Ovary (tissue), 9 donors: ENCODE data around the gene STX1A. TPM values are rescaled to one million over a fixed set of nuclear protein-coding genes. Genes with fewer than 3 reads are reported as not detected.
"Not testable (repeated sequence)": the region's sequence is repeated elsewhere in the genome, so short reads cannot be mapped to it uniquely, and the experiment has no call there.

Source experiments
- DNase-seq, 5 donors: peaks; one replicate each; pipeline ENCODE4 v3.0.0-alpha.2; 2019 to 2020
- H3K27ac ChIP-seq, 2 donors: fragments of 200-600 bp; one replicate each; pipeline versions ENCODE4 v1.5.1 to v1.8.0; 2019 to 2022
- H3K27me3 ChIP-seq: fragments of 200-600 bp; one replicate; pipeline ENCODE4 v1.8.0; 2022
- H3K36me3 ChIP-seq: fragments of 200-600 bp; sonication (generic); one replicate; pipeline ENCODE4 v1.5.1; 2019
- H3K4me1 ChIP-seq: one replicate; pipeline ENCODE4 v1.8.1; 2013; ENCODE audit warnings: mild to moderate bottlenecking, moderate library complexity; ENCODE audit not compliant: insufficient read depth
- H3K4me3 ChIP-seq: fragments of 200-600 bp; sonication (generic); one replicate; pipeline ENCODE4 v1.5.1; 2017
- H3K9me3 ChIP-seq, 2 donors: fragments of 200-600 bp in 1 of 2; sonication (generic) in 1 of 2; one replicate each; pipeline versions ENCODE4 v1.5.1 to v1.8.1; 2013 to 2019; ENCODE audit warnings: mild to moderate bottlenecking in 1 of 2, moderate library complexity in 1 of 2
- CTCF ChIP-seq, 3 donors: fragments of 450-650 bp in 2 of 3; fragments of 200-600 bp in 1 of 3; IDR thresholded peaks; one replicate each; pipeline versions ENCODE4 v1.5.1 to v1.8.0; 2016 to 2022; ENCODE audit warnings: antibody characterized with exemption in 3 of 3, mild to moderate bottlenecking in 1 of 3
- EP300 ChIP-seq: sonication (generic); formaldehyde crosslinking; IDR thresholded peaks from one replicate; pipeline ENCODE4 v1.6.1; 2017; ENCODE audit warnings: antibody characterized with exemption
- POLR2A ChIP-seq: fragments of 450-650 bp; IDR thresholded peaks from one replicate; pipeline ENCODE4 v1.6.1; 2017; ENCODE audit warnings: antibody characterized with exemption, mild to moderate bottlenecking, moderate library complexity
- WGBS, 3 donors: extraction: QIAGEN DNeasy Blood & Tissue Kit in 1 of 3; methylation state at CpG; one replicate each; pipeline versions ENCODE4 v1.1.5 to v1.1.7; 2013 to 2017; 5-methylcytosine and 5-hydroxymethylcytosine counted together
- intact Hi-C, 4 donors: fragments of 100-400 bp; cut with DNase I; formaldehyde crosslinking; loops; one replicate each; pipeline versions ENCODE4 v1.11.0 to v1.15.1; 2022 to 2023
- polyA plus RNA-seq, 2 donors: library from polyadenylated mRNA; stranded (reverse); fragments of 200-250 nt in 1 of 2; fragments of 350-450 nt in 1 of 2; fragmentation: Illumina TruSeq in 1 of 2; extraction: RNeasy Lipid Tissue Mini Kit (QIAGEN cat#74804) in 1 of 2; gene quantifications; one replicate each; pipeline ENCODE4 v1.2.3, GENCODE V29; 2013 to 2014
- total RNA-seq, 7 donors: library from RNA; depleted of rRNA in 2 of 7; stranded (reverse); fragments of >200 nt in 2 of 7; fragmentation: NEBNext Ultra II Directional in 3 of 7; extraction: Animal tissue kit (Norgen Biotek cat#: 25700) in 3 of 7; gene quantifications; one replicate each; pipeline versions ENCODE4 v1.1.0 to v1.2.4, GENCODE V29; 2016 to 2023
- donor health status: DM: no; HTN: no; CAD: no; lungs with moderate emphysema.
- donor health status: DM: no; HTN: no; CAD: no.
- donor health status: Bipolar disorder and iron deficiency.
- donor health status: DM: yes; HTN: yes; CAD: no.
- donor health status: DM: no; HTN: no; CAD: no.
- donor health status: DM: yes; HTN: yes; CAD: no.

STX1A gene
- total and polyA plus RNA-seq, 9 donors, result 1.6 to 11.3 (median 6.4) TPM

- Histone ChIP-seq H3K4me3 (no peak overlapping the region), H3K4me1 (no peaks in the 10 kb centered on the region), H3K36me3 (no peaks in the 10 kb centered on the region), H3K9me3 (peaks cover 0 to 4% of the 10 kb centered on the region in 2 donors), H3K27ac (no peak overlapping the region), H3K27me3 (no peaks in the 10 kb centered on the region)
- no peak for DNase-seq
- intact Hi-C loops, result loop anchor here in 3 of 4 donors (10.0 kb wide), 2 partner anchors 58 to 62 kb away; no protein-coding TSS in a partner anchor
- no peak for TF ChIP-seq POLR2A
- no peak for TF ChIP-seq CTCF (IDR thresholded peaks at IDR 0.05)
- TF ChIP-seq EP300, result no peak
These were observed 56.4 kb downstream of the STX1A start for GRCh38 chr7:73663033-73663432.

- not testable (repeated sequence) for H3K4me1 ChIP-seq, H3K36me3 ChIP-seq, H3K27me3 ChIP-seq, H3K9me3 ChIP-seq, H3K27ac ChIP-seq, DNase-seq, H3K4me3 ChIP-seq
- intact Hi-C loops, result loop anchor here in 3 of 4 donors (10.0 kb wide), 2 partner anchors 56 to 64 kb away; no protein-coding TSS in a partner anchor
- WGBS, 3 donors, result 57 to 70% (median 65%) methylated on average over 4 of the region's 4 CpGs
These were observed 58.9 kb downstream of the STX1A start for GRCh38 chr7:73660594-73660993.

- no peak for DNase-seq
- Histone ChIP-seq H3K36me3 (no peaks in the 10 kb centered on the region), H3K4me1 (no peaks in the 10 kb centered on the region), H3K27ac (no peak overlapping the region), H3K9me3 (peaks cover 0 to 4% of the 10 kb centered on the region in 2 donors), H3K27me3 (no peaks in the 10 kb centered on the region), H3K4me3 (no peak overlapping the region)
- intact Hi-C loops, result loop anchor here in 3 of 4 donors (10.0 kb wide), 2 partner anchors 55 to 65 kb away; no protein-coding TSS in a partner anchor
- TF ChIP-seq EP300 (no peak), POLR2A (no peak), CTCF (IDR thresholded peaks at IDR 0.05) (no peak)
- 55 to 70% (median 61%) methylated on average over 8 of the region's 8 CpGs for WGBS, 3 donors
These were observed 59.5 kb downstream of the STX1A start for GRCh38 chr7:73659983-73660382.

DNA sequence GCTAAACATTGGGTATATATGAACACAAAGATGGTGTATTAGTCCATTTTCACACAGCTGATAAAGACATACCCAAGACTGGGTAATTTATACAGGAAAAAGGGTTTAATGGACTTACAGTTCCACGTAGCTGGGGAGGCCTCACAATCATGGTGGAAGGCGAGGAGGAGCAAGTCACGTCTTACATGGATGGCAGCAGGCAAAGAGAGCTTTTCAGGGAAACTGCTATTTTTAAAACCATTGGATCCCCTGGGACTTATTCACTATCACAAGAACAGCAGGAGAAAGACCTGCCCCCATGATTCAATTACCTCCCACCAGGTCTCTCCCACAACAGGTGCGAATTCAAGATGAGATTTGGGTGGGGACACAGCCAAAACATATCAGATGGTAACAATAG is 64.2 kb downstream of the STX1A start:
- H3K27ac ChIP-seq, H3K4me3 ChIP-seq, intact Hi-C loops, DNase-seq, H3K4me1 ChIP-seq, H3K36me3 ChIP-seq, H3K9me3 ChIP-seq, H3K27me3 ChIP-seq: not testable (repeated sequence)
- 77 to 79% (median 79%) methylated on average over 4 of the region's 4 CpGs for WGBS, 3 donors

- DNase-seq, result no peak
- TF ChIP-seq EP300, result no peak
- TF ChIP-seq POLR2A, result no peak
- no peak for TF ChIP-seq CTCF (IDR thresholded peaks at IDR 0.05)
- H3K27ac ChIP-seq, result no peak overlapping the region
- peaks cover under 1% of the 10 kb centered on the region for H3K4me1 ChIP-seq
- 71 to 83% (median 72%) methylated on average over 11 of the region's 11 CpGs for WGBS, 3 donors
- no peak overlapping the region for H3K4me3 ChIP-seq
- intact Hi-C loops, result no loop called here
- H3K9me3 ChIP-seq, result no peaks in the 10 kb centered on the region
- no peaks in the 10 kb centered on the region for H3K27me3 ChIP-seq
- H3K36me3 ChIP-seq, result no peaks in the 10 kb centered on the region
These were observed 66.9 kb downstream of the STX1A start for GRCh38 chr7:73652541-73652949.
